GDM1 (cell line): ENCODE measurements around the gene ETFDH.
"Not testable (repeated sequence)": the region's sequence is repeated elsewhere in the genome, so short reads cannot be mapped to it uniquely, and the experiment has no call there.

ENCODE experiments used
- DNase-seq: peaks from one replicate; lab custom pipeline; 2025; lab: John Stamatoyannopoulos, UW

Gene ETFDH

DNA sequence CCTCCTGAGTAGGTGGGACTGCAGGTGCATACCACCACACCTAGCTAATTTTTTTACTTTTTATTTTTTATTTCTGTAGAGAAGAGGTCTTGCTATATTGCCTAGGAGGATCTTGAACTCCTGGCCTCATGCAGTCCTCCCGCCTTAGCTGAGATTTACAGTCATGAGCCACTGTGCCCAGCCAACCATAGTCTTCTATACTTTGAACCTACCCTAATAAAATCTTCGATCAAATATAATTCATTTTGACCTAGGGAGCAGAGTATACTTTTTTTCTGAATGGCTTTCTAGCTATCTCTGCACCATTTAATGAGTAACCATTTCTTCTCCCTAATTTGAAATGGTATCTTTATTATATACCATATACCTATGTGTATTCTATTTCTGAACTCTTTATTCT is 6.7 kb downstream of the ETFDH start:
- DNase-seq = no peak

DNA sequence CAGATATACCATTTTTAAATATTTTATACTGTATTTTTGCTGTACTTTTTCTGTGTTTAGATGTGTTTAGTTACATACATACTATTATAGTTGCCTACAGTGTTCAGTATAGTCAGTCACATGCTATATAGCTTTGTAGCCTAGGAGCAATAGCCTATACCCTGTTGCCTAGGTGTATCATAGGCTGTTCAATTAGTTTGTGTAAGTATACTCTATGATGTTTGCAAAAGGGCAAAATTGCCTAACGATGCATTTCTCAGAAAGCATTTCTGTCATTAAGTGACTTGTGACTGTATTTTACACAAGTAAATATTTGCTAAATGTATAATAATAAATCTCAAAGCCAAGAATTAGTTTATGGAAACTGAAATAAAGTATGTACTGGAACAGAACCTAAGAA is 9.5 kb downstream of the ETFDH start:
- no peak for DNase-seq

DNA sequence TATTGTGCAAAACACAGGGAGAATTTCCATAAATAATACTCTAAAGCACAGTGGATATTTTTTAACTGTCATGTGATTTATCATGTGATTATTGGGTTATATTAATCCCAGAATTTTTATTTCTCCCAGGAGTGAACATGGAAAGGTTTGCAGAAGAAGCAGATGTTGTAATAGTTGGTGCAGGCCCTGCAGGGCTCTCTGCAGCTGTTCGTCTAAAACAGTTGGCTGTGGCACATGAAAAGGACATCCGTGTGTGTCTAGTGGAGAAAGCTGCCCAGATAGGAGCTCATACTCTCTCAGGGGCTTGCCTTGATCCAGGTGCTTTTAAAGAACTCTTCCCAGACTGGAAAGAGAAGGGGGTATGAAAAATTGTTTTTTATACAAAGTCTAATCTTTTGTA is 10.0 kb downstream of the ETFDH start:
- no peak for DNase-seq

DNA sequence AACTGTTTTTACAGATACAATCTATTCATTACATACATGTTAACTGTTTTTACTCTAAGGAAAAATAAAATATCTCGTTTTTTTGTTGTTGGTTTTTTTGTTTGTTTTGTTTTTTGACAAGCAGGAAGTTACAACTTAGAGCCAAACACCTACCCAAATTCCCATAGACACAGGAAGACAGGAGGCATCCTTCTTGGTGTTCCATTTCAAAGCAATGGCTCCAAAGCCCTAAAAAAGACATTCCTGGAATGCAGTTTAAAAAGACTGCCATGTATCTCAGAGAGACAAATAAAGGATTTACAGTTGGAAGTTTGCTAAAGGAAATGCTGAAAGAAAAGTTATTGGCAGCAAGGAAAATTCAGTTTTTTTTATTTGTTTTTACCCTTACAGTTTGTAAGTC is 16.7 kb downstream of the ETFDH start:
- no peak for DNase-seq

DNA sequence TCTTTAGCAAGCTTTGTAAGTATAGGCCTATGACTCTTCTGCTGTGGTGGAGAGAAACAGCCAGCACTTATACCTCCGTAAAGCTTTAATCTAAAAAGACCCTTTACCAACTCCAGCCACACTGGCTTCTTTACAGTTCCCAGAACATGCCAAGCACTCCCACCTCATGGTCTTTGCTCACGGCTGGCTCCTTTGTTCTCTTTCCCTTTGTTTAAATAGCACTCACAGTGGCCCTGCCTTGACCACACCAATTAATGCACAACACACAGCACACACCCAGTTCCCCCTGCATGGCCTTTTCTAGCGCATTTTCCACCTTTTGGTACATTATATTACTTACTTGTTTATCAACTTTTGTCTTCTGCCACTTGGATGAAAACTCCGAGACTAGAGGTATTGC is 32.2 kb downstream of the ETFDH start:
- no peak for DNase-seq

DNA sequence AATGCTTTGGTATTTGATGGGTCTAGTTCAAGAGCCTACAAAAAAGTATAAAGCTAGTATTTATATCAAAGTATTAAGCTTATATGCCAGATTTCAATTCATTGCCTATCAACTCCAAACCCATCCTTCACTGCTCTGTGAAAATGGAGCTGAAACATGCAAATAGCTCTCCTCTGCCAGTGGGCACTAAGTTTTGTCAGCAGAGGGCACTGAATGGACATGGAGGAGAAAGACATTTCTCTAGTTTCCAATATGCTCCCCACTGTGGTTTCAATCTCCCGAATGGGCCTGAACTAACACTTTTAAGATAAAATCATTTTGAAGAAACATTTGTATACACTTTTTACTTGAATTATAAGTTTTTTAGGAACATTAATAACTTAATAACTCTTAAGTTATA is 38.7 kb downstream of the ETFDH start:
- DNase-seq = no peak

DNA sequence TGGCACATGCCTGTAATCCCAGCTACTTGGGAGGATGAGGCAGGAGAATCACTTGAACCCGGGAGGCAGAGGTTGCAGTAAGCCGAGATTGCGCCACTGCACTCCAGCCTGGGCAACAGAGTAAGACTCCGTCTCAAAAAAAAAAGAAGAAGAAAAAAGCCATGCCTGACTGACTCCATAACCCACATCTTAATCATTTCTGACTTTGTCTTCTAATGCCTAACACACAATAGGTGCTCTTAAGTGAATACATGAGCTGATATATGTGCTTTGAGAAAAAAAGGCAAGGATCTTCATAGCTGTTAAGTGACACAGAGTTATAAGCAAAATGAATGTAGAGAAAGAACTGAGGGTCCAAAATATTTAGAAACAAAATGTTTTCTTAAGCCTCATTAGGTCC is 40.5 kb downstream of the ETFDH start:
- not testable (repeated sequence) for DNase-seq

DNA sequence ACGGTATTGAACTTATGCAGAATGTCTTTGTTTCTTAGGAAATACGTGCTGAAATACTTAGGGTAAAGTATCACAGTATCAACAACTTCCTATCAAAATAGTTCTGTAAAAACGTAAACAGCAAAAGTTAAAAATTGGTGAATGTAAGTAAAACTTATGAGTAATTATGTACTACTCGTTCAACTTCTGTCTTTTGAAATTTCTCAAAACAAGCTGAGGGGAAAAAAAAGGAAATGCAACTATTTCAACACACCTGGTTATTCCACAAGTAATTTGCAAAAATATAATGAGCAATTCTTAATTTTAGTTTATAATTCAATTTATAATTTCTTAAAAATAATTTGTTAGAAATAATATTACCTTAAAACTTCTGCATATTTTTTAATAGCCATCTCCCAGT is 42.8 kb downstream of the ETFDH start:
- no peak for DNase-seq

DNA sequence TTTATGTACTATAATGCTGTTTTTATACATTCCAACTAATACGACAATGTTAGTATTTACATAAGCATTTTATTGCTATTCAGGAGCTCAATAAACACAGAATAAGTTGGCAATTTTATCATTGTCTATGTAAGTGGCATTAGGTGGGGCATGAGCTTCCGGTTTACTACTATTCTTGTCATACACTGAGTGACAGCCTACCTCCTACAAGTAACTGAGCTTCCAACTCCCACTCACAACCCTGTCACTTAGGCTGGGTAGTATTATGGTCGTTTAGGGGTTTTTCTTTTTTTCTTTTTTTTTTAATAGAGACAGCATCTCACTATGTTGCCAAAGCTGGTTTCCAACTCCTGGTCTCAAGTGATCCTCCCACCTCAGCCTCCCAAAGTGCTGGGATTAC is 43.7 kb downstream of the ETFDH start:
- no peak for DNase-seq

DNA sequence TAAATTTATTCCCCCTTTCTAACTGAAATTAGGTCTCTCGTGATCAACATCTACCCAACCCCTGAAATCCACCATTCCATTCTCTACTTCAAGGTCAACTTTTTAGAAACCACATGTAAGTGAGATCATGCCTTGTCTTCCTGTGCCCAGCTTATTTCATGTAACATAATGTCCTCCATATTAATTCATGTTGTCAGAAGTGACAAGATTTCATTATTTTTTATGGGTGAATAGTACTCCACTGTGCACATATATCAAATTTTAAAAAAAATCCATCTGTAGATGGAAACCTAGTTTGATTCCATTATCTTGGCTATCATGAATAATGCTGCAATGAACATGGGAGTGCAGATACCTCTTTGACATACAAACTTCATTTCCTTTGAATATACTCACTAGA is 49.6 kb downstream of the ETFDH start:
- DNase-seq = no peak

DNA sequence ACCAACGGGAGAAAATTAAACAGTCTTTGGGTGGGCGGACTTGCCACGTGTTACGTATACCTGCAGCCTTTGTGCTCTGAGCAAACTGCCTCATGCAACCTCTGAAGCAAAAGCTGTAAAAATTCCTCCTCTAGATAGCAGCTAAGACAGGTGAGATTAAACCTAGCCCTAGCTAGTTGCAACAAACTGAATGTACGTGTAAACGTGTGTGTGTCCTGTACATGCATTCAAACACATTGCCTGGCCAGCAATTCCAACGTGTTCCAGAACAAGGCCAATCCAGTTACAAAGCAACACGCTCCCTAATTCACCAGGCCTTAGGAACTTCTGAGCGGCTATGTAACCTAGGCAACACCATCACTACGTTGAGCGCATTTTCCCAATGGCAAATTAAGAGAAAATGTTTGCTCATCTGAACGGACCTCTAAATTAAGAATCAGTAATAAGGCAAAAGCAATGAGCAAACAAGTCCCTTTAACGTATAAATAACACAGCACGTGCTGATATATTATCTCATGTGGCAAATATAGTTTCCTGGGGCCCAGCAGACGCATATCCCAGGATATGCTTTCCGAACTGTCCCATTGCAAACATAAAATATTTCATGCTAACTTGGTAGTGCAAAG is 50.3 kb downstream of the ETFDH start:
- no peak for DNase-seq

DNA sequence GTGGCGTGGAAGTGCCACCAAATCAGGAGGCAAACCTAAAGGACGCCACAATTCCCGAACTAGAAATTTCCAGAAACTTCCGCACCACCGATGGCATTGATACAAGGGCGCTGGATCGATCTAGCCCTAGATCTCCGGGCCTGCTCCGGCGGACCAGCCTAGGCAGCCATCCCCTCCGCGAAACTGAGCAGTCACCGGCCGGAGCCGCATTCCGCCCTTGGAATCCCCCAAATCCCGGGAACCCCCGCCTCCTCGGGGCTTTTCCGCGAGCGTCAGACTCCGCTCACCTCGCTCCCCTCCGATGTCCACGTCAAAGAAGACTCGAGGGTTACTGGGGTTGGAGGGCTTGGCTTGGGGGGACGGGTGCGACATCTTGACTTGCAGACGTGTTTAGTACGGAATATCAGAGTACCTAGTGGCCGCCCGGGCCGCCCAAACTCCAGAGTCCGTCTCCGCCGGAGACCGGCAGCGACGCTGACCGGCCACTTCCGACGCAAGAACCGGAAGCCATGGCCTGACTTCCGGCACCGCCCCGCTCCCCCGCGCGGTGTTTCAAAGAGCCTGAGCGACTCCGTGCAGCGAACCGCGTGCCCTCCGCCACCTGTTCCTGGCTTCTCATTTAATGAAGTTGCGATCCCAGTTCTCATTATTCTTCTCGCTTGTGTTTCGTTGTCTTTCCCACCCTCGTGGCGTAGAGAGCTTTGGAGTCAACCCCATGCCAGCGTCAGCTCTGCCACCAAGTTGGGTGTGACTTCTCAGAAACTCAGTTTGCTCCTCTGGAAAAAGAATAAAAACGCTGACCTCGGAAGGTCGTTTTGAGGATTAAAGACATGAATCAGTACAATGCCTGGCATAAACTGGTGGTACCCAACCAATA is 51.1 kb downstream of the ETFDH start, which contains the start of gene PPID:
Gene PPID, minus strand, starts transcription at position 480 of the 877 bp plus-strand sequence. Its CDS starts 108 bp downstream, at position 372.
- DNase-seq = peak; percentile 70

DNA sequence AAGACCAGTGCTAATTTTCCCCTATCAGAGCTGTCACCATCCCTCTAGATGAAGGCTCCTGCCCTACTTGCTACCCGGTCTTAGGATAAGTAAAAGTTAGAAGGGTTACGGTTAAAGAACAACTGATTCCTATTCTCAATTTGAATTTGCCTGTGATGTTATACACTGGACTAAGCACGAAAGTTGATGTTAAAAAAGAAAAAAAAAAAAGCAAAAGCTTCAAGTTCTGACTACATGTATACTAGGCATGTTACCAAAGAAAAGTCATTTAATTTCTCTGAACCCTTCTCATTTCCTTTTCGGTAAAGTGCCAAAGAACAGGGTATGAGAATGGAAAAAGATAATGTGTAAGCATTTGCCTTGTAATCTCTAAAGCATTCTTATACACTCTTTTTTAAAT is 52.5 kb downstream of the ETFDH start:
- no peak for DNase-seq

DNA sequence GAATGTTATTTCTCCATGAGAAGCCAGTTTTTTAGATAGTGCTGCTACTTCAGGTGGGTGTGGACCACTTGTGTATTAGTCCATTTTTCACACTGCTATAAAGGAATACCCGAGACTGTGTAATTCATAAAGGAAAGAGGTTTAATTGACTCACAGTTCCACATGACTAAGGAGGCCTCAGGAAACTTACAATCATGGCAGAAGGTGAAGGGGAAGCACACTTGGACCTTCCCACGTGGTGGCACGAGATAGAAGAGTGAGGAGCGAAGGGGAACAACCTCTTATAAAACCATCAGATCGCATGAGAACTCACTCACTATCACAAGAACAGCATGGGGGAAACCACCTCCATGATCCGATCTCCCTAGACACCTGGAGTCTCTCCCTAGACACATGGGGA is 54.5 kb downstream of the ETFDH start:
- DNase-seq = no peak

DNA sequence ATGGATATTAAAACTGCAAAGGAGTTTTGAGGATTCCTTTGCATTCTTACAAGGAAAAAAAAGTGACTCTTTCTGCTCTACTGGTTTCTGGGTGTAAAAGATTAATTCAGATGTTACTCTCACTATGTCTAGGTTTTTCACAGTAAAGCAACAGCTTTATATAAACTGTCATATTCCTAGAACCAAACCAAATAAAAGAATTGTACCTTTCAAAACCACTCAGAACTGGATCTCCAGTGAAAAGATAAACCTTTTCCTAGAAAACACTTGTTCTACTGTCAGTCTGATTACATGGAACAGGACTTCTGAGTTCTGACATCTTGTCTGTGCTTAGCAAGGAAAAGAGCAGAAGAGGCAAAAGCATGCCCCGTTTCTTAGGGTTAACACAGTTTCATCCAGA is 56.1 kb downstream of the ETFDH start:
- no peak for DNase-seq

DNA sequence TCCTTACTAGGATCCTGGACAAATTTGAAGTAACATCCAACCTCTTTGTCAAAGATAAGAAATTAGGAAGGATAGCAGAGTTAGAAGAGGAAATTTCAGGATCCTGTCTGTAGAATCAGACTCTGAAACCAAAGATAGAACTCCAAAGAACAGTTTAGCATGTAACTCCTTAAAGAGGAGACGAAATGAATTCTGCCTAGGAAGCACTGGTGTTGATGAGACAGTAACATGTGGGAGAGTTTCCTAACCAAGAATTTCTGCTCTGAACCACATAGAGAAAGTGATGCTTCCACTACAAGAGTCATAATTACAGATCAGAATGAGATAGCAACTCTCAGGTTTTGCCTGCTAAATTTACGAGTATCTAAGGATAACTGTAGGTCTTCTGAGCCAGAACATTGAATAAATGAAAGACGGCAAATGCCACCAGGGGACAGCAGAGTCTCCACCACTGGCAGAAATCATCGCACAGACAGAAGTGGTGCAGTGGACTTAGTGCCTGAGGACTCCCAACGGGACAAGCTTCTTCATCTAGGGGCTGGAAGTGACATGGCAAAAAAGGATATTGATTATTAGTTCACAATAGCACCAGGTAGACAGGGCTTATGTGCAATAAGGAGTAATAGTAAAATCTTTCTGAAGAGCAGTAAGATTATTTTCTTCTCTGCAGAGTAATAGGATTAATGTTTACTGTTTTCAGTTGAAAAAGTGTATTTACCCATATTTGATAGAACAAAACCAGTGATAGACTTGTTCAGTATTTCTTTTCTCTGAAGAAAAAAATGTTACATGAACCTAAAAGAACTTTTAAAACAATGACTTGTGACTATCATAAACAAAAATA is 57.8 kb downstream of the ETFDH start:
- peak; percentile 33 for DNase-seq

DNA sequence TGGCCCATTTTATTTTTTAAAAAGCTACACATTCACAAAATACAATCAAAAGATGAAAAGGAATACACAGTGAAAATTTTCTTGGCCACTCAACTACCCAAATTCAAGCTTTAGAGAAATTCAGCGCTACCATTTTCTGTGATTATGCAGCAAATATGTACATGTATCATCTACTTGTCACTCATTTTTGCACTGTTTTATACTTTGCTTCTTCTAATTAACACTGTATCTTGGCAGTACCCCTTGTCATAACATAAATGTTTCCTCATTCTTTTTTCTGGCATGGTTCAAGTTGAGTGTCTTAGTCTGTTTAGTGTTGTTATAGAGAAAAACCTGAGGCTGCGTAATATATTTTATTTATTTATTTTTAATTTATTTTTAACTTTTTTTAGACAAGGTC is 66.8 kb downstream of the ETFDH start:
- DNase-seq = no peak

DNA sequence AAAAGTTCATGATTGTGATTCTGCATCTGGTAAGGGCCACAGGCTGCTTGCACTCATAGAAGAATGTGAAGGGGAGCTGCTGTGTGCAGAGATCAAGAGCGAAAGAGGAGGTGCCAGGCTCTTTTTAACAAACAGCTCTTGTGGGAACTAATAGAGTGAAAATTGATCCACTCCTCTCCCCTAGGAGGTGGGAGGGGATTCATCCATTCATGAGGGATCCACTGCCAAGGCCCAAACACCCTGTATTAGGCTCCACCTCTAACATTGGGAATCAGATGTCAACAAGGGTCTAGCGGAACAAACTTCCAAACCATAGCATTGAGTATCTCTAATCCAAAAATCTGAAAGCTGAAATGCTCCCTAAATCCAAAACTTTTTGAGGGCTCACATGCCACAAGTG is 67.5 kb downstream of the ETFDH start:
- no peak for DNase-seq

DNA sequence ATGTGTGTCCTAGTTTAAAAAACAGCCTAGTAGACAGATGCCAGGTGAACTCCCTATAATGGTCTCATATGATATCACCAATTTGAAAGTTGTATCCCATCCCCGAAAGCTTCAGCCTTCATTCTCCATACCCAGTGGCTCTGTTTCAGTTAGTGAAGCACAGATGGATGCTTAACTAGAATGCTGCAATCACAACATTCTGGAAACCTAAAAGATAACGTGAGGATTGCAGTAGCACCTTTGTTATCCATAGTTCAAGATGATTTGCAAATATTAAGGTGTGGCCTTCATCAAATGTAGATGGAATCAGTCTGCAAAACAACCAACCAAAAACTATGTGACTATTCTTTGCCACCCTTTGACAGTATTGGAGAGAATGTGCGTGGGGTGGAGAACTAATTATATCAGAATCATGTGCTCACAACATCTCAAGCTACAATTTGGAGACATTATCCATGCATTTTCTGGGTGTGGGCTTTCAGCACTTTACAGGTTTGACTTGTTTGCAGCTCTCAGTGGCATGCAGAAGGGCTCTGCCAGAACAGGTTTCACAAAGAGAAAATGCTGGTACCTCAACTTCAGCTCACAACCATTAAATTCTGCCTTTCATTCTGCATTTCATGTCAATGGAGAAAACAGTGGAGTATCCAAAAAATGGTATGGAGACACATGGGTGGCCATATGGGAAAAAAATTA is 69.4 kb downstream of the ETFDH start:
- no peak for DNase-seq

DNA sequence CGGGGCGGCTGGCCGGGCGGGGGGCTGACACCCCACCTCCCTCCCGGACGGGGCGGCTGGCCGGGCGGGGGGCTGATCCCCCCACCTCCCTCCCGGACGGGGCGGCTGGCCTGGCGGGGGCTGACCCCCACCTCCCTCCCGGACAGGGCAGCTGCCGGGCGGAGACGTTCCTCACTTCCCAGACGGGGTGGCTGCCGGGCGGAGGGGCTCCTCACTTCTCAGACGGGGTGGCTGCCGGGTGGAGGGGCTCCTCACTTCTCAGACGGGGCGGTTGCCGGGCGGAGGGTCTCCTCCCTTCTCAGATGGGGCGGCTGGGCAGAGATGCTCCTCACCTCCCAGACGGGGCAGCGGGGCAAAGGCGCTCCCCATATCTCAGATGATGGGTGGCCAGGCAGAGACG is 74.4 kb downstream of the ETFDH start:
- DNase-seq = not testable (repeated sequence)

DNA sequence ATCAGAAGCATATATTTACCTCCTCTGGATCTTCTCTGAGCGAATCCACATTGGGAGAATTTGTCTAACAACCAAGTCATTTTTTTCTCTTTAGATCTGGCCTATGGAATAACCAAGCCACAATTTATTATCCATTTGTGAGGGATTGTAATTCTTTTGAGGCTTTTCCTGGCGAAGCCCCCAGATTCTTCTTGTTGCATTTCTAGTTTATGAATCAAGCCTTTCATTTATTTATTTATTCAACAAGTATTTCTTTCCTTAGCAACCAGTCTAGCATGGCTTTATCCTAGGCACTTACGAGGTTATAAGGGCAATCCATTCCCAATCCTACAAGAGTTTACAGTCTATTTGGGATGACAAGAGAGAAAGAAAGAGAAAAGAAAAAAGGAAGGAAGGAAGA is 78.3 kb downstream of the ETFDH start:
- no peak for DNase-seq
